Hepatocyte (in vitro differentiated cells): ENCODE measurements around the gene NECAB3. TPM values are rescaled to one million over a fixed set of nuclear protein-coding genes. Genes with fewer than 3 reads are reported as not detected.
"Not testable (repeated sequence)": the region's sequence is repeated elsewhere in the genome, so short reads cannot be mapped to it uniquely, and the experiment has no call there.

Source experiments
- DNase-seq: peaks from one replicate; pipeline ENCODE4 v3.0.0-alpha.2; 2016; ENCODE audit warnings: low spot score
- H2AFZ ChIP-seq: fragments of 200-600 bp; sonication (generic); 2 replicates; pipeline ENCODE4 v1.6.0; 2016; ENCODE audit warnings: antibody characterized with exemption, mild to moderate bottlenecking
- H3K27ac ChIP-seq: fragments of 200-600 bp; sonication (generic); 2 replicates; pipeline ENCODE4 v1.5.1; 2016; ENCODE audit warnings: mild to moderate bottlenecking
- H3K27me3 ChIP-seq: fragments of 200-600 bp; sonication (generic); 2 replicates; pipeline ENCODE4 v1.6.1; 2016
- H3K36me3 ChIP-seq: fragments of 200-600 bp; sonication (generic); replicated peaks from 2 replicates; pipeline ENCODE4 v1.5.1; 2016; ENCODE audit warnings: low read depth; ENCODE audit not compliant: insufficient read depth
- H3K4me1 ChIP-seq: fragments of 200-600 bp; sonication (generic); 2 replicates; pipeline ENCODE4 v1.5.1; 2016; ENCODE audit warnings: mild to moderate bottlenecking, moderate library complexity; ENCODE audit not compliant: insufficient read depth
- H3K4me2 ChIP-seq: fragments of 200-600 bp; sonication (generic); 2 replicates; pipeline ENCODE4 v1.6.0; 2016
- H3K4me3 ChIP-seq: fragments of 200-600 bp; sonication (generic); 2 replicates; pipeline ENCODE4 v1.5.1; 2016; ENCODE audit warnings: mild to moderate bottlenecking
- H3K79me2 ChIP-seq: fragments of 200-600 bp; sonication (generic); 2 replicates; pipeline ENCODE4 v1.6.0; 2017; ENCODE audit warnings: mild to moderate bottlenecking
- H3K9me2 ChIP-seq: fragments of 200-600 bp; sonication (generic); replicated peaks from 2 replicates; pipeline ENCODE4 v1.6.0; 2017; ENCODE audit warnings: mild to moderate bottlenecking; ENCODE audit not compliant: insufficient read depth
- H3K9me3 ChIP-seq: fragments of 200-600 bp; sonication (generic); 2 replicates; pipeline ENCODE4 v1.5.1; 2016; ENCODE audit warnings: low read depth, mild to moderate bottlenecking
- H4K20me1 ChIP-seq: fragments of 200-600 bp; sonication (generic); 2 replicates; pipeline ENCODE4 v1.6.0; 2016; ENCODE audit warnings: mild to moderate bottlenecking; ENCODE audit not compliant: insufficient read depth, poor library complexity, severe bottlenecking
- CTCF ChIP-seq: fragments of 200-600 bp; sonication (generic); IDR thresholded peaks from 2 replicates; pipeline ENCODE4 v1.5.1; 2016; ENCODE audit warnings: antibody characterized with exemption, mild to moderate bottlenecking; ENCODE audit not compliant: poor library complexity
- EZH2 ChIP-seq: fragments of 200-600 bp; sonication (generic); IDR thresholded peaks from 2 replicates; pipeline ENCODE4 v1.6.1; 2016; ENCODE audit warnings: antibody characterized with exemption, mild to moderate bottlenecking, borderline replicate concordance
- EZH2phosphoT487 ChIP-seq: fragments of 200-600 bp; sonication (generic); IDR thresholded peaks from one replicate; pipeline ENCODE4 v1.6.1; 2018; ENCODE audit warnings: antibody characterized with exemption, mild to moderate bottlenecking, low read depth, moderate library complexity; ENCODE audit not compliant: unreplicated experiment, severe bottlenecking
- WGBS: methylation state at CpG from one replicate; pipeline ENCODE4 v1.1.6; 2016; ENCODE audit warnings: low lambda C conversion rate; ENCODE audit errors: missing lambda C conversion rate; 5-methylcytosine and 5-hydroxymethylcytosine counted together
- polyA plus RNA-seq: library from polyadenylated mRNA; unstranded; fragments of >200 nt; fragmentation: Nextera tagmentation; extraction: Ambion mirVana; gene quantifications from 2 replicates; pipeline ENCODE4 v1.2.1, GENCODE V29; 2016
- total RNA-seq: library from RNA; depleted of rRNA; stranded (reverse); fragments of >200 nt; gene quantifications from 2 replicates; pipeline ENCODE4 v1.2.3, GENCODE V29; 2014

The NECAB3 gene
- total and polyA plus RNA-seq, 2 experiments from 2014 or later = 50.6 to 55.4 TPM

- WGBS = 83% methylated on average over 14 of the region's 14 CpGs
- H3K4me2 ChIP-seq = no peak overlapping the region
- H3K4me1 ChIP-seq = peaks cover 8% of the 10 kb centered on the region
- no peak overlapping the region for H2AFZ ChIP-seq
- H3K27me3 ChIP-seq = no peaks in the 10 kb centered on the region
- TF ChIP-seq EZH2phosphoT487 (no peak), CTCF (no peak), EZH2 (no peak)
- no peaks in the 10 kb centered on the region for H3K36me3 ChIP-seq
- no peak overlapping the region for H3K4me3 ChIP-seq
- H3K27ac ChIP-seq = no peak overlapping the region
- no peaks in the 10 kb centered on the region for H3K9me2 ChIP-seq
- DNase-seq = no peak
- no peaks in the 10 kb centered on the region for H4K20me1 ChIP-seq
- H3K79me2 ChIP-seq = no peaks in the 10 kb centered on the region
- H3K9me3 ChIP-seq = no peaks in the 10 kb centered on the region
Observed at GRCh38 chr20:33648396-33649004, 25.7 kb downstream of the NECAB3 start.

- H3K4me1 ChIP-seq = peaks cover 2% of the 10 kb centered on the region
- H3K9me3 ChIP-seq = no peaks in the 10 kb centered on the region
- no peak overlapping the region for H3K27ac ChIP-seq
- H3K79me2 ChIP-seq = no peaks in the 10 kb centered on the region
- no peak for DNase-seq
- H3K9me2 ChIP-seq = no peaks in the 10 kb centered on the region
- H2AFZ ChIP-seq = no peak overlapping the region
- no peaks in the 10 kb centered on the region for H4K20me1 ChIP-seq
- no peak for TF ChIP-seq EZH2phosphoT487
- no peak for TF ChIP-seq CTCF
- TF ChIP-seq EZH2 = no peak
- no peaks in the 10 kb centered on the region for H3K36me3 ChIP-seq
- WGBS = 93% methylated on average over 11 of the region's 11 CpGs
- H3K27me3 ChIP-seq = no peaks in the 10 kb centered on the region
- no peak overlapping the region for H3K4me2 ChIP-seq
- no peak overlapping the region for H3K4me3 ChIP-seq
Observed at GRCh38 chr20:33647603-33648395, 26.4 kb downstream of the NECAB3 start.

- H3K4me1 ChIP-seq, H3K27ac ChIP-seq, DNase-seq, H3K4me2 ChIP-seq, H3K4me3 ChIP-seq, H2AFZ ChIP-seq, H3K79me2 ChIP-seq, H3K9me3 ChIP-seq, H3K27me3 ChIP-seq, H4K20me1 ChIP-seq, H3K36me3 ChIP-seq, H3K9me2 ChIP-seq: not testable (repeated sequence)
- WGBS = 86% methylated on average over 14 of the region's 14 CpGs
Observed at GRCh38 chr20:33646959-33647602, 27.1 kb downstream of the NECAB3 start.

GRCh38 chr20:33646191-33646590 is 28.0 kb downstream of the NECAB3 start:
- Histone ChIP-seq H3K36me3 (no peaks in the 10 kb centered on the region), H2AFZ (no peak overlapping the region), H3K4me3 (no peak overlapping the region), H3K9me2 (no peaks in the 10 kb centered on the region), H3K9me3 (no peaks in the 10 kb centered on the region), H4K20me1 (no peaks in the 10 kb centered on the region), H3K79me2 (no peaks in the 10 kb centered on the region), H3K4me1 (no peaks in the 10 kb centered on the region), H3K27ac (no peak overlapping the region), H3K4me2 (no peak overlapping the region), H3K27me3 (no peaks in the 10 kb centered on the region)
- TF ChIP-seq EZH2phosphoT487 = no peak
- TF ChIP-seq EZH2 = no peak
- TF ChIP-seq CTCF = no peak
- no peak for DNase-seq
- WGBS = over 99% methylated on average over 5 of the region's 5 CpGs
